A673 (cell line): ENCODE data around the gene USHBP1. TPM values are rescaled to one million over a fixed set of nuclear protein-coding genes. Genes with fewer than 3 reads are reported as not detected.

Experiments
- BruUV-seq: library from RNA; stranded (reverse); fragments of 400-500 nt; replicated peaks from 2 replicates; lab custom pipeline; 2021; lab: Mats Ljungman, UMichigan
- CTCF ChIA-PET: fragments of 300-600 bp; sonication (Branson Sonifier 250); formaldehyde crosslinking; loops from one replicate; lab custom pipeline; 2022; ENCODE audit warnings: antibody characterized with exemption; lab: Charles Lee
- POLR2A ChIA-PET: fragments of 300-600 bp; sonication (Branson Sonifier 250); formaldehyde crosslinking; loops from one replicate; lab custom pipeline; 2022; ENCODE audit warnings: antibody characterized with exemption; ENCODE audit not compliant: low non-redundant PET; lab: Charles Lee
- DNase-seq: peaks from one replicate; pipeline ENCODE4 v3.0.0-alpha.2; 2015; ENCODE audit warnings: low spot score
- H3K27ac ChIP-seq: fragments of 200-600 bp; sonication (generic); 2 replicates; pipeline ENCODE4 v1.5.1; 2016; ENCODE audit warnings: mixed run types, low read depth, mild to moderate bottlenecking, mixed read lengths, antibody characterized with exemption, low read length; ENCODE audit not compliant: poor library complexity, severe bottlenecking
- H3K27me3 ChIP-seq: fragments of 200-600 bp; sonication (generic); replicated peaks from 2 replicates; pipeline ENCODE4 v1.6.1; 2017; ENCODE audit warnings: mixed run types, low read depth, mild to moderate bottlenecking, mixed read lengths, antibody characterized with exemption, low read length; ENCODE audit not compliant: insufficient read depth, poor library complexity
- H3K36me3 ChIP-seq: fragments of 200-600 bp; sonication (generic); 2 replicates; pipeline ENCODE4 v1.6.1; 2016; ENCODE audit warnings: mixed run types, mild to moderate bottlenecking, mixed read lengths, antibody characterized with exemption, low read length; ENCODE audit not compliant: insufficient read depth, poor library complexity, severe bottlenecking
- H3K4me1 ChIP-seq: fragments of 200-600 bp; sonication (generic); 2 replicates; pipeline ENCODE4 v1.6.1; 2017; ENCODE audit warnings: mixed run types, mild to moderate bottlenecking, mixed read lengths, antibody characterized with exemption, low read length; ENCODE audit not compliant: insufficient read depth, poor library complexity, severe bottlenecking
- H3K4me3 ChIP-seq: fragments of 200-600 bp; sonication (generic); 2 replicates; pipeline ENCODE4 v1.5.1; 2016; ENCODE audit warnings: low read depth, mixed run types, mild to moderate bottlenecking, mixed read lengths, low read length; ENCODE audit not compliant: poor library complexity, severe bottlenecking
- H3K9me3 ChIP-seq: fragments of 200-600 bp; sonication (generic); 2 replicates; pipeline ENCODE4 v1.6.1; 2016; ENCODE audit warnings: mixed run types, low read depth, mild to moderate bottlenecking, mixed read lengths, antibody characterized with exemption, low read length; ENCODE audit not compliant: poor library complexity, severe bottlenecking
- EZH2 ChIP-seq: fragments of 200-600 bp; sonication (generic); IDR thresholded peaks from 2 replicates; pipeline ENCODE4 v1.6.1; 2017; ENCODE audit warnings: borderline replicate concordance, low read depth, mild to moderate bottlenecking, mixed read lengths, antibody characterized with exemption, low read length; ENCODE audit not compliant: poor library complexity, severe bottlenecking
- intact Hi-C: fragments of 100-400 bp; cut with micrococcal nuclease; formaldehyde crosslinking; loops from one replicate; pipeline ENCODE4 v1.10.0; 2022; ENCODE audit not compliant: unreplicated experiment
- total RNA-seq: library from RNA; stranded (reverse); gene quantifications from 2 replicates; pipeline ENCODE4 v1.2.3, GENCODE V29; 2021
- TF ChIP-seq, protein P1 (sequence below): fragments of 300-800, 200-600 bp; sonication (generic); conservative IDR thresholded peaks from 2 replicates; pipeline ENCODE4 v1.5.1; 2017; ENCODE audit warnings: low read depth, mild to moderate bottlenecking, antibody characterized with exemption, low read length, moderate library complexity, mixed read lengths

Gene USHBP1
- total RNA-seq, 1 experiment from 2014 or later: not detected

GRCh38 chr19:17289489-17289888, 24.9 kb upstream of the USHBP1 start:
- ChIA-PET POLR2A (interaction anchor here (0.6 kb wide), 1 partner anchor 408 kb away, joined by 3 read pairs; no protein-coding TSS in a partner anchor), CTCF (interaction anchor here (0.6 kb wide), 1 partner anchor 176 kb away, joined by 7 read pairs; no protein-coding TSS in a partner anchor)
- peaks cover 8% of the 10 kb centered on the region for H3K4me1 ChIP-seq
- peaks cover 3% of the 10 kb centered on the region for H3K36me3 ChIP-seq
- intact Hi-C loops: loop anchor here (10.0 kb wide), 1 partner anchor 515 kb away; no protein-coding TSS in a partner anchor
- no peak overlapping the region for H3K4me3 ChIP-seq
- no peaks in the 10 kb centered on the region for H3K9me3 ChIP-seq
- H3K27me3 ChIP-seq: no peaks in the 10 kb centered on the region
- H3K27ac ChIP-seq: no peak overlapping the region
- DNase-seq: no peak
- no TSS peak for BruUV-seq
- TF ChIP-seq EZH2: no peak
- TF ChIP-seq, protein P1, sequence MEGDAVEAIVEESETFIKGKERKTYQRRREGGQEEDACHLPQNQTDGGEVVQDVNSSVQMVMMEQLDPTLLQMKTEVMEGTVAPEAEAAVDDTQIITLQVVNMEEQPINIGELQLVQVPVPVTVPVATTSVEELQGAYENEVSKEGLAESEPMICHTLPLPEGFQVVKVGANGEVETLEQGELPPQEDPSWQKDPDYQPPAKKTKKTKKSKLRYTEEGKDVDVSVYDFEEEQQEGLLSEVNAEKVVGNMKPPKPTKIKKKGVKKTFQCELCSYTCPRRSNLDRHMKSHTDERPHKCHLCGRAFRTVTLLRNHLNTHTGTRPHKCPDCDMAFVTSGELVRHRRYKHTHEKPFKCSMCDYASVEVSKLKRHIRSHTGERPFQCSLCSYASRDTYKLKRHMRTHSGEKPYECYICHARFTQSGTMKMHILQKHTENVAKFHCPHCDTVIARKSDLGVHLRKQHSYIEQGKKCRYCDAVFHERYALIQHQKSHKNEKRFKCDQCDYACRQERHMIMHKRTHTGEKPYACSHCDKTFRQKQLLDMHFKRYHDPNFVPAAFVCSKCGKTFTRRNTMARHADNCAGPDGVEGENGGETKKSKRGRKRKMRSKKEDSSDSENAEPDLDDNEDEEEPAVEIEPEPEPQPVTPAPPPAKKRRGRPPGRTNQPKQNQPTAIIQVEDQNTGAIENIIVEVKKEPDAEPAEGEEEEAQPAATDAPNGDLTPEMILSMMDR: no peak

GRCh38 chr19:17286752-17287151, 22.2 kb upstream of the USHBP1 start:
- no peak for TF ChIP-seq EZH2
- TF ChIP-seq, protein P1: no peak
- Histone ChIP-seq H3K4me3 (no peak overlapping the region), H3K9me3 (no peaks in the 10 kb centered on the region), H3K36me3 (no peaks in the 10 kb centered on the region), H3K27ac (no peak overlapping the region), H3K27me3 (no peaks in the 10 kb centered on the region), H3K4me1 (peaks cover 4% of the 10 kb centered on the region)
- ChIA-PET CTCF (no interaction called here), POLR2A (no interaction called here)
- DNase-seq: no peak
- intact Hi-C loops: loop anchor here (10.0 kb wide), 1 partner anchor 512 kb away; no protein-coding TSS in a partner anchor
- no TSS peak for BruUV-seq

- Histone ChIP-seq H3K4me1 (peaks cover 4% of the 10 kb centered on the region), H3K4me3 (no peak overlapping the region), H3K27ac (no peak overlapping the region), H3K36me3 (no peaks in the 10 kb centered on the region), H3K9me3 (no peaks in the 10 kb centered on the region), H3K27me3 (no peaks in the 10 kb centered on the region)
- CTCF ChIA-PET: interaction anchor here (0.5 kb wide), 1 partner anchor 47 kb away, joined by 5 read pairs; no protein-coding TSS in a partner anchor
- no TSS peak for BruUV-seq
- POLR2A ChIA-PET: no interaction called here
- no peak for DNase-seq
- TF ChIP-seq, protein P1: no peak
- no peak for TF ChIP-seq EZH2
- intact Hi-C loops: loop anchor here (10.0 kb wide), 1 partner anchor 511 kb away; no protein-coding TSS in a partner anchor
Measured at GRCh38 chr19:17286263-17286662, 21.7 kb upstream of the USHBP1 start.
